ENCODE data around the gene CLEC20A.

DNA sequence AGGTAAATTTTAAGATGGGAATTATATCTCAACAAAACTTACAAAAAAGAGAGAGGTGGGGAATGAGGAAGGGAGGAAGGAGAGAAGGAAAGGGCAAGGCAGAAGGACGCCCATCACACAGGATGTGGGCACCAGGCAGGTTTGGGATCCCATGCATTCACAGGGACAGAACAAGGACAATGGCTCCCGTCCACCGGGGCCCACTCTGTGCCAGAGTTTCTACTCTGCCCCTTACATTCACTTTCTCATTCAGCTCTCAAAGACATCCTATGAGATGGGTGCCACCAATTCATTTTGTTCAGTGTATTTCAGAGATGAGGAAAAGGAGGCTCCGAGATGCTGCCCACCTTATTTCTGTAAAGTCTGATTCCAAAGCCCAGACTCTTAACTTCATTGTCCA lies 7.4 kb downstream of the CLEC20A start:
- TF ChIP-seq CTCF (conservative IDR thresholded peaks at IDR 0.05) (no peak), EZH2 (IDR thresholded peaks at IDR 0.05; ENCODE audit: low read depth) (no peak)
